ENCODE measurements around the gene ATF2. TPM values are rescaled to one million over a fixed set of nuclear protein-coding genes. Genes with fewer than 3 reads are reported as not detected.

The ATF2 gene
- total RNA-seq (10 to 100 TPM; 17.1 to 41.5 (median 28.5) TPM), polyA plus RNA-seq (10 to 100 TPM; 11.2 to 14.4 TPM)
- long read RNA-seq, donor 1, full-length matches to known transcripts, result 4 of 14 reads
- long read RNA-seq, donor 1, partial matches to known transcripts, result 6 of 14 reads
- long read RNA-seq, donor 1, other reads (novel, unspliced or antisense), result 4 of 14 reads
- long read RNA-seq, donor 2, full-length matches to known transcripts, result 17 of 25 reads
- long read RNA-seq, donor 2, partial matches to known transcripts, result 2 of 25 reads
- long read RNA-seq, donor 2, other reads (novel, unspliced or antisense), result 6 of 25 reads
- long read RNA-seq, donor 3, full-length matches to known transcripts, result 8 of 14 reads
- long read RNA-seq, donor 3, partial matches to known transcripts, result 1 of 14 reads
- long read RNA-seq, donor 3, other reads (novel, unspliced or antisense), result 5 of 14 reads

GRCh38 chr2:175167792-175168563 lies at the start of gene ATF2:
TSS of gene ATF2 (minus strand) at chr2:175168203. CDS start at chr2:175136443, 31,760 bp downstream.
- Histone ChIP-seq H3K27me3 (no peaks in the 10 kb centered on the region), H3K4me3 (peak within 1 kb of the TSS; percentile 60 to 96 (median 87)), H3K9me3 (no peaks in the 10 kb centered on the region), H3K27ac (peak within 1 kb of the TSS; percentile 92 to 99 (median 96)), H3K4me1 (peaks cover 0 to 38% (median 14%) of the 10 kb centered on the region in 12 donors), H3K36me3 (peaks cover 0 to 10% (median 0%) of the 10 kb centered on the region in 9 donors)
- ATAC-seq (peak; percentile 98 to 99 (median 98)), DNase-seq (peak; percentile 98 to 100 (median 99))
- peak in 1 of 2 donors; percentile 66 for TF ChIP-seq POLR2A (IDR thresholded peaks at IDR 0.05)
- TF ChIP-seq CTCF (IDR thresholded peaks at IDR 0.05), result no peak
- intact Hi-C loops (cut with DNase I), result loop anchor here in 4 of 10 donors (1.0 to 10.0 kb wide), 5 partner anchors 13 to 163 kb away; partner anchors contain the start of genes ATP5MC3 (in 1 of the 4) and CHN1 (in 1 of the 4)
- 0% methylated on average over 39 to 56 of the region's 56 CpGs for WGBS, 4 donors

GRCh38 chr2:175207741-175208438 lies 39.9 kb upstream of the ATF2 start:
- H3K27me3 ChIP-seq, result peaks cover 0 to 15% (median 0%) of the 10 kb centered on the region in 9 donors
- 64 to 67% (median 65%) methylated on average over 6 of the region's 6 CpGs for WGBS, 4 donors
- TF ChIP-seq CTCF (IDR thresholded peaks at IDR 0.05), result no peak
- no peak for TF ChIP-seq POLR2A (IDR thresholded peaks at IDR 0.05)
- no peak overlapping the region for H3K4me3 ChIP-seq
- H3K36me3 ChIP-seq, result no peaks in the 10 kb centered on the region
- peak overlapping the region in 1 of 12 donors; percentile 3 for H3K27ac ChIP-seq
- no peaks in the 10 kb centered on the region for H3K9me3 ChIP-seq
- ATAC-seq, result peak; percentile 79 to 91 (median 88)
- peaks cover 0 to 11% (median 0%) of the 10 kb centered on the region in 12 donors for H3K4me1 ChIP-seq
- intact Hi-C loops (cut with DNase I), result loop anchor here in 2 of 10 donors (5.0 to 10.0 kb wide), 2 partner anchors 74 to 77 kb away; no protein-coding TSS in a partner anchor
- DNase-seq, result peak; percentile 23 to 79 (median 69)

GRCh38 chr2:175206866-175207265 lies 38.9 kb upstream of the ATF2 start:
- no peak for DNase-seq
- WGBS, 4 donors, result 66 to 83% (median 81%) methylated on average over 3 of the region's 3 CpGs
- TF ChIP-seq POLR2A (IDR thresholded peaks at IDR 0.05), result no peak
- TF ChIP-seq CTCF (IDR thresholded peaks at IDR 0.05), result no peak
- Histone ChIP-seq H3K36me3 (no peaks in the 10 kb centered on the region), H3K27ac (no peak overlapping the region), H3K9me3 (no peaks in the 10 kb centered on the region), H3K4me1 (peaks cover 0 to 11% (median 0%) of the 10 kb centered on the region in 12 donors), H3K27me3 (peaks cover 0 to 20% (median 0%) of the 10 kb centered on the region in 9 donors), H3K4me3 (no peak overlapping the region)
- intact Hi-C loops (cut with DNase I), result loop anchor here in 2 of 10 donors (5.0 to 10.0 kb wide), 2 partner anchors 75 to 78 kb away; no protein-coding TSS in a partner anchor
- ATAC-seq, result no peak

Data from heart left ventricle (tissue), 16 donors.